SU-DHL-6 (cell line): ENCODE results near the gene H3-3A.

Source experiments
- H2AFZ ChIP-seq: fragments of 200-600 bp; sonication (generic); 2 replicates; pipeline ENCODE4 v1.6.1; 2014; ENCODE audit warnings: low read depth, mild to moderate bottlenecking, moderate library complexity, mixed read lengths, antibody characterized with exemption, low read length; ENCODE audit not compliant: severe bottlenecking
- H3F3A ChIP-seq: fragments of 200-600 bp; shearing (Covaris generic); 2 replicates; pipeline ENCODE4 v1.6.0; 2016; ENCODE audit warnings: antibody characterized with exemption, mild to moderate bottlenecking; ENCODE audit not compliant: insufficient read depth
- H3K27ac ChIP-seq: fragments of 200-600 bp; sonication (generic); 2 replicates; pipeline ENCODE4 v1.5.1; 2016; ENCODE audit warnings: low read depth, mild to moderate bottlenecking, low read length, moderate library complexity, mixed read lengths
- H3K27me3 ChIP-seq: fragments of 200-600 bp; sonication (generic), shearing (Covaris generic); 2 replicates; pipeline ENCODE4 v1.6.0; 2014; ENCODE audit warnings: mild to moderate bottlenecking, low read length
- H3K36me3 ChIP-seq: fragments of 200-600 bp; sonication (generic); 2 replicates; pipeline ENCODE4 v1.6.1; 2014; ENCODE audit warnings: mild to moderate bottlenecking, low read length, mixed read lengths
- H3K4me2 ChIP-seq: fragments of 300-600, 200-600 bp; shearing (Covaris generic), sonication (generic); 2 replicates; pipeline ENCODE4 v1.6.0; 2014; ENCODE audit warnings: low read length, low read depth, mild to moderate bottlenecking; ENCODE audit not compliant: poor library complexity, severe bottlenecking
- H3K4me3 ChIP-seq: fragments of 200-600 bp; sonication (generic); 2 replicates; pipeline ENCODE4 v1.5.1; 2014; ENCODE audit warnings: antibody characterized with exemption, low read length, mild to moderate bottlenecking, mixed read lengths; ENCODE audit not compliant: insufficient read depth, poor library complexity, severe bottlenecking
- H3K79me2 ChIP-seq: fragments of 200-600 bp; sonication (generic); 2 replicates; pipeline ENCODE4 v1.6.1; 2014; ENCODE audit warnings: mild to moderate bottlenecking, low read length, moderate library complexity; ENCODE audit not compliant: insufficient read depth
- H3K9ac ChIP-seq: fragments of 200-600 bp; sonication (generic); 2 replicates; pipeline ENCODE4 v1.7.0; 2014; ENCODE audit warnings: mild to moderate bottlenecking, low read length
- H3K9me2 ChIP-seq: fragments of 200-600 bp; sonication (generic); replicated peaks from 2 replicates; pipeline ENCODE4 v1.6.1; 2014; ENCODE audit warnings: low read length; ENCODE audit not compliant: insufficient read depth
- H3K9me3 ChIP-seq: fragments of 200-600 bp; sonication (generic); 2 replicates; pipeline ENCODE4 v1.6.1; 2014; ENCODE audit warnings: low read length, mixed read lengths; ENCODE audit not compliant: insufficient read depth
- H4K20me1 ChIP-seq: fragments of 200-600 bp; sonication (generic); 2 replicates; pipeline ENCODE4 v1.6.1; 2014; ENCODE audit warnings: low read depth, mild to moderate bottlenecking, antibody characterized with exemption, low read length, moderate library complexity, mixed read lengths
- CTCF ChIP-seq: fragments of 200-600 bp; sonication (generic); IDR thresholded peaks from one replicate; pipeline ENCODE4 v1.5.1; 2017; ENCODE audit warnings: antibody characterized with exemption, mild to moderate bottlenecking, low read length, moderate library complexity; ENCODE audit not compliant: insufficient read depth, poor library complexity, severe bottlenecking
- EZH2phosphoT487 ChIP-seq: fragments of 200-600 bp; sonication (generic), shearing (Covaris generic); conservative IDR thresholded peaks from 2 replicates; pipeline ENCODE4 v1.6.1; 2018; ENCODE audit warnings: mild to moderate bottlenecking, antibody characterized with exemption, low read length, moderate library complexity, mixed read lengths

H3-3A gene

GRCh38 chr1:226069811-226070489, 7.4 kb downstream of the H3-3A start:
- peaks cover 70% of the 10 kb centered on the region for H3F3A ChIP-seq
- TF ChIP-seq CTCF, result no peak
- no peak for TF ChIP-seq EZH2phosphoT487
- H3K4me2 ChIP-seq, result no peak overlapping the region
- no peaks in the 10 kb centered on the region for H3K27me3 ChIP-seq
- peaks cover 62% of the 10 kb centered on the region for H4K20me1 ChIP-seq
- H3K9me2 ChIP-seq, result no peaks in the 10 kb centered on the region
- H3K27ac ChIP-seq, result no peak overlapping the region
- no peak overlapping the region for H2AFZ ChIP-seq
- no peak overlapping the region for H3K9ac ChIP-seq
- no peak overlapping the region for H3K4me3 ChIP-seq
- peaks cover 67% of the 10 kb centered on the region for H3K36me3 ChIP-seq
- peaks cover 49% of the 10 kb centered on the region for H3K79me2 ChIP-seq
- H3K9me3 ChIP-seq, result no peaks in the 10 kb centered on the region

- Histone ChIP-seq H3K79me2 (peaks cover 25% of the 10 kb centered on the region), H4K20me1 (peaks cover 38% of the 10 kb centered on the region), H3K4me2 (no peak overlapping the region), H3K9me2 (no peaks in the 10 kb centered on the region), H3K27me3 (no peaks in the 10 kb centered on the region), H3F3A (peaks cover 55% of the 10 kb centered on the region), H3K9ac (no peak overlapping the region), H3K9me3 (no peaks in the 10 kb centered on the region), H3K27ac (no peak overlapping the region), H2AFZ (no peak overlapping the region), H3K4me3 (no peak overlapping the region), H3K36me3 (peaks cover 43% of the 10 kb centered on the region)
- no peak for TF ChIP-seq CTCF
- no peak for TF ChIP-seq EZH2phosphoT487
Measured at GRCh38 chr1:226072347-226072746, 9.8 kb downstream of the H3-3A start.

GRCh38 chr1:226073184-226073950, 10.9 kb downstream of the H3-3A start:
- no peaks in the 10 kb centered on the region for H3K9me2 ChIP-seq
- TF ChIP-seq CTCF, result no peak
- no peak for TF ChIP-seq EZH2phosphoT487
- peaks cover 36% of the 10 kb centered on the region for H3K36me3 ChIP-seq
- H3K27me3 ChIP-seq, result no peaks in the 10 kb centered on the region
- no peak overlapping the region for H3K9ac ChIP-seq
- H3K9me3 ChIP-seq, result no peaks in the 10 kb centered on the region
- no peak overlapping the region for H2AFZ ChIP-seq
- no peak overlapping the region for H3K4me2 ChIP-seq
- H3F3A ChIP-seq, result peaks cover 50% of the 10 kb centered on the region
- H3K27ac ChIP-seq, result no peak overlapping the region
- H4K20me1 ChIP-seq, result peaks cover 28% of the 10 kb centered on the region
- peaks cover 14% of the 10 kb centered on the region for H3K79me2 ChIP-seq
- no peak overlapping the region for H3K4me3 ChIP-seq
